AG04450 (cell line): ENCODE results near the gene KRT86. TPM values are rescaled to one million over a fixed set of nuclear protein-coding genes. Genes with fewer than 3 reads are reported as not detected.

ENCODE experiments used
- CTCF ChIA-PET: fragments of 300-600, 350-600 bp; formaldehyde crosslinking; extraction: SDS; loops from one replicate; lab custom pipeline; 2022; ENCODE audit warnings: antibody characterized with exemption, inconsistent platforms; lab: Charles Lee
- POLR2A ChIA-PET: fragments of 350-600 bp; formaldehyde crosslinking; extraction: SDS; loops from one replicate; lab custom pipeline; 2021; ENCODE audit warnings: antibody characterized with exemption, inconsistent platforms; lab: Yijun Ruan, JAX
- DNase-seq: peaks from one replicate; pipeline ENCODE4 v3.0.0-alpha.2; 2011; ENCODE audit warnings: low read depth, low spot score
- H3K27ac ChIP-seq: one replicate; pipeline ENCODE4 v1.5.1; 2012; ENCODE audit warnings: low read depth, low read length, control low read depth
- H3K27me3 ChIP-seq: one replicate; pipeline ENCODE4 v1.6.0; 2012; ENCODE audit warnings: low read length; ENCODE audit not compliant: control insufficient read depth, insufficient read depth
- H3K4me3 ChIP-seq: 2 replicates; pipeline ENCODE4 v1.5.1; 2011; ENCODE audit warnings: mild to moderate bottlenecking, low read depth, low read length, control low read depth
- H3K9me3 ChIP-seq: 2 replicates; pipeline ENCODE4 v1.5.1; 2012; ENCODE audit warnings: low read length; ENCODE audit not compliant: control insufficient read depth, insufficient read depth
- polyA plus RNA-seq: library from polyadenylated mRNA; depleted of rRNA; stranded (reverse); fragments of >200 nt; gene quantifications from 2 replicates; pipeline ENCODE4 v1.2.3, GENCODE V29; 2011
- TF ChIP-seq, protein P1 (sequence below): IDR thresholded peaks from 2 replicates; pipeline ENCODE4 v1.5.1; 2011; ENCODE audit warnings: low read depth, low read length, control low read depth, inconsistent platforms

Gene KRT86
- polyA plus RNA-seq, 1 experiment, result 0.04 TPM

DNA sequence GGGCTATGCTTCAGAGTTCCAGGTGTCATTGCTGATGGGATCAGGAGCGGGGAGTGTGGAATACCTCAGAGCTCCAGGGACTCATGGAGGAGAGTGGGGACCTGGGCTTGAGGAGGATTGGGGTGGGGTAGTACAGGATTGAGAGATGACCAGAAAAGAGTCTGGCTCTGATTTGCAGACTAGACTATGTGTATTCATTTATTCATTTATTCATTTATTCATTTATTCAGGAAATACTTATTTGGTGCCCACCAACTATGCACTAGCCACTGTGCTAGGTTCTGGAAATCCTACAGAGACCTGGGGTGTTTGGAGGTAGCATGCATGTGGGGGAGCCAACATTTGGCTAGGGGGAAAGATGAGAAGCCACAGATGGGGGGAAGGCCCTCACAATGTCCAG is 47.6 kb downstream of the KRT86 start:
- ChIA-PET CTCF (interaction anchor here (0.6 to 2.4 kb wide), 3 partner anchors 39 to 165 kb away, joined by 5 to 8 read pairs (median 7); no protein-coding TSS in a partner anchor), POLR2A (no interaction called here)
- Histone ChIP-seq H3K27ac (no peak overlapping the region), H3K27me3 (peaks cover 54% of the 10 kb centered on the region), H3K4me3 (no peak overlapping the region), H3K9me3 (no peaks in the 10 kb centered on the region)
- TF ChIP-seq, protein P1, sequence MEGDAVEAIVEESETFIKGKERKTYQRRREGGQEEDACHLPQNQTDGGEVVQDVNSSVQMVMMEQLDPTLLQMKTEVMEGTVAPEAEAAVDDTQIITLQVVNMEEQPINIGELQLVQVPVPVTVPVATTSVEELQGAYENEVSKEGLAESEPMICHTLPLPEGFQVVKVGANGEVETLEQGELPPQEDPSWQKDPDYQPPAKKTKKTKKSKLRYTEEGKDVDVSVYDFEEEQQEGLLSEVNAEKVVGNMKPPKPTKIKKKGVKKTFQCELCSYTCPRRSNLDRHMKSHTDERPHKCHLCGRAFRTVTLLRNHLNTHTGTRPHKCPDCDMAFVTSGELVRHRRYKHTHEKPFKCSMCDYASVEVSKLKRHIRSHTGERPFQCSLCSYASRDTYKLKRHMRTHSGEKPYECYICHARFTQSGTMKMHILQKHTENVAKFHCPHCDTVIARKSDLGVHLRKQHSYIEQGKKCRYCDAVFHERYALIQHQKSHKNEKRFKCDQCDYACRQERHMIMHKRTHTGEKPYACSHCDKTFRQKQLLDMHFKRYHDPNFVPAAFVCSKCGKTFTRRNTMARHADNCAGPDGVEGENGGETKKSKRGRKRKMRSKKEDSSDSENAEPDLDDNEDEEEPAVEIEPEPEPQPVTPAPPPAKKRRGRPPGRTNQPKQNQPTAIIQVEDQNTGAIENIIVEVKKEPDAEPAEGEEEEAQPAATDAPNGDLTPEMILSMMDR, result no peak
- no peak for DNase-seq

GRCh38 chr12:52323001-52323400 is 48.6 kb downstream of the KRT86 start:
- no peak for DNase-seq
- Histone ChIP-seq H3K4me3 (no peak overlapping the region), H3K27me3 (peaks cover 54% of the 10 kb centered on the region), H3K27ac (no peak overlapping the region), H3K9me3 (no peaks in the 10 kb centered on the region)
- ChIA-PET CTCF (interaction anchor here (2.4 kb wide), 1 partner anchor 44 kb away, joined by 8 read pairs; no protein-coding TSS in a partner anchor), POLR2A (no interaction called here)
- TF ChIP-seq, protein P1, result no peak

DNA sequence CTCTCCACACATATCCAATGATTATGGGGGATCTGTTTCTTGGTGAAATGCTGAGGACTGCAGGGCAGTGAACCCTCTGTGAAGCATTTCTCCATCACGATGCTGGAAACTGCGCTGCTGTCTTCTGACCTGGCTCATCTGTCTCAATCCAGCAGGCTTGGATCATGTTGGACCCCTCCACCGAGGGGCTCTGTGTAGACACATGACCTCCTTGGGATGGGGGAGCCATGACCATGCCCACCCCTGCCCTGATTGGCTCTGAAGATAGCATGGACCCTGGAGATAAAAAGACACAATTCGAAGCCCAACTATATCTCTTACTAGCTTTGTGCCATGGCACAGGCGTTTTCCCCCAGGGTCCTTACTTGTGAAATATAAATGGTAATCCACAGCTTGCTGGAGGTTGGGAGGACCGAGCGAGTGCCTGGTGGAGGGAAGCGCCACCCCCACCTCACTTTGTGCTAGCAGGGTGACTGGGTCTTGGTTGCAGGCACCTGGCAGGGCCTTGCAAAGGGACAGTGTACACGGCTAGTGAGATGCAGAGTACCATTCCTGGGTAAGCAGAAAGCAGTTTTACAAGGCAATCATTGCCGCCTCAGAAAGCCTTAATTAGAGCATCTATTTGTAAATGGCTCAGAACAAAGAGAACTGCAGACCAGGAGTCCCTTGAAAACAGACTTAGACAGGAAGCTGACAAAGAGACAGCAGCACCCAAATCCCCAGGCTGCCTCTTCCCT is 49.1 kb downstream of the KRT86 start:
- peaks cover 50% of the 10 kb centered on the region for H3K27me3 ChIP-seq
- no peaks in the 10 kb centered on the region for H3K9me3 ChIP-seq
- ChIA-PET CTCF (no interaction called here), POLR2A (no interaction called here)
- TF ChIP-seq, protein P1, result no peak
- no peak overlapping the region for H3K27ac ChIP-seq
- no peak for DNase-seq
- H3K4me3 ChIP-seq, result no peak overlapping the region

DNA sequence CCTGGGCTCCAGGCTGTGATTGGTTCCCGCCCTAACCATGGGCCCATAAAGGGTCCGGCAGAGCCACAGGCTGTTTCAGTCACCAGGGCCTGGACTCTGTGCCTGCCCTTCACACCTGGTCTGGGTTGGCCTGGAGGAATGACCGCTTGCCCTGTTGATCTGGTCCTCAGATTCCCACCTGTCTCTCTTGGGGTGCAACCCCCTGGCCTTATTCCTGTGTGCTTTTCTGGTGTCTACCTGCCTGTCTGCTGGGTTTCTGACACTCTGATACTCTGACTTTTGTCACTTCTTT is 49.7 kb downstream of the KRT86 start:
- TF ChIP-seq, protein P1, result no peak
- Histone ChIP-seq H3K4me3 (no peak overlapping the region), H3K9me3 (no peaks in the 10 kb centered on the region), H3K27me3 (peaks cover 48% of the 10 kb centered on the region), H3K27ac (no peak overlapping the region)
- ChIA-PET POLR2A (no interaction called here), CTCF (no interaction called here)
- no peak for DNase-seq

DNA sequence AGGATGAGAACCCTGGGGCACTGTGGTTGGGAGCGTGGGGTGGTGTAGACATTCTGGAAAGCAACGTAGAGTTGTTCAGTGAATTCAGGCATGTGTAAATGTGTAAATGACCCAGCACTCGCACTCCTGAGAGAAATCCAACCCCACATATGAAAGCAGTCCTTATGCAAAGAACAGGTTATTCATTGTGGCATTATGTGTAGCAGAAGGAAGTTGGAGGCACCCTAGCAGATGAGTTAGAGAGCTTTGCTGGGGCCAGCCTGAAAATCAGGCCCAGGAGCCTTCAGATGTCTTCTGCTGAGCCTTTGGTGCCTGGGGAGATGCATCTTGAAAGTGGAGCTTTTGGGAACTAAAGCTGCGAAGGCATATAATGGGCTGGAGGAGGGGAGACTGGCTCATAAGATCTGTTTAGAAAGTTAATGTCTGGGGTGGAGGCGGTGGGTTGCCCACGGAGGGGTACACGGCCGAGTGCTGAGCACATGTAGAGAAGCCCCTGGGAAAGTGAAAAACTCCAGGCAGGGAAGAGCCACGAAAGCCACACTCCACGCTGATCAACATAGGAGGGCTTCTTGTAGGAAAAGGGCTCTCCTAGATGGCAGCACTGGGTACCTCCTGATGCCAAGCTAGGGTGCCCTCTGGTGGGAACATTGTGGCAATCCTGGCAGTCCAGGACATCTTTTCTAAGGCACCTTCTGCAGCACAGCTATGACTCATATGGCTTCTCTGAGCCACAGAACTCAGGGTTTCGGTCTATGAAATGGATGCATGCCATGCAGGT is 52.8 kb downstream of the KRT86 start:
- peaks cover 38% of the 10 kb centered on the region for H3K27me3 ChIP-seq
- H3K27ac ChIP-seq, result no peak overlapping the region
- POLR2A ChIA-PET, result interaction anchor here (1.3 kb wide), 1 partner anchor 16 kb away, joined by 3 read pairs; no protein-coding TSS in a partner anchor
- H3K9me3 ChIP-seq, result no peaks in the 10 kb centered on the region
- DNase-seq, result peak; percentile 72
- no peak overlapping the region for H3K4me3 ChIP-seq
- TF ChIP-seq, protein P1, result peak; percentile 94
- CTCF ChIA-PET, result interaction anchor here (0.7 to 4.7 kb wide), 39 partner anchors 8 to 653 kb away, joined by 3 to 103 read pairs (median 4); no protein-coding TSS in a partner anchor
